Measurements from ENCODE around the gene LRP4.
A peak's percentile ranks its signal among the peaks of the same experiment; 100 is the strongest.

The LRP4 gene

GRCh38 chr11:46913484-46913883, 4.9 kb downstream of the LRP4 start:
- FAIRE-seq (no peak), DNase-seq (ENCODE audit: insufficient read length, low spot score) (no peak)
- no peak for TF ChIP-seq POLR2AphosphoS5 (IDR thresholded peaks at IDR 0.05; ENCODE audit: low read depth, low read length)
- TF ChIP-seq POU2F2 (IDR thresholded peaks at IDR 0.05; ENCODE audit: low read depth, low read length), result no peak
- no peak for TF ChIP-seq PAX5 (IDR thresholded peaks at IDR 0.05; ENCODE audit: insufficient read depth, low read length, severe bottlenecking)
- no peak for TF ChIP-seq SPI1 (IDR thresholded peaks at IDR 0.05; ENCODE audit: low read depth, low read length)
- TF ChIP-seq TAF1 (IDR thresholded peaks at IDR 0.05; ENCODE audit: low read depth, low read length), result no peak
- no peak for TF ChIP-seq POLR2A (IDR thresholded peaks at IDR 0.05; ENCODE audit: low read depth, low read length)

- FAIRE-seq (no peak), DNase-seq (ENCODE audit: insufficient read length, low spot score) (no peak)
- no peak for TF ChIP-seq POLR2AphosphoS5 (IDR thresholded peaks at IDR 0.05; ENCODE audit: low read depth, low read length)
Observed at GRCh38 chr11:46912526-46913150, 5.7 kb downstream of the LRP4 start.

- FAIRE-seq, result no peak
- no peak for TF ChIP-seq POLR2AphosphoS5 (IDR thresholded peaks at IDR 0.05; ENCODE audit: low read depth, low read length)
- no peak for TF ChIP-seq PAX5 (IDR thresholded peaks at IDR 0.05; ENCODE audit: insufficient read depth, low read length, severe bottlenecking)
- no peak for TF ChIP-seq POU2F2 (IDR thresholded peaks at IDR 0.05; ENCODE audit: low read depth, low read length)
- no peak for TF ChIP-seq POLR2A (IDR thresholded peaks at IDR 0.05; ENCODE audit: low read depth, low read length)
- TF ChIP-seq SPI1 (IDR thresholded peaks at IDR 0.05; ENCODE audit: low read depth, low read length), result no peak
- no peak for TF ChIP-seq TAF1 (IDR thresholded peaks at IDR 0.05; ENCODE audit: low read depth, low read length)
- DNase-seq (ENCODE audit: insufficient read length, low spot score), result no peak
Observed at GRCh38 chr11:46907606-46908005, 10.7 kb downstream of the LRP4 start.

GRCh38 chr11:46906609-46907041, 11.7 kb downstream of the LRP4 start:
- TF ChIP-seq TAF1 (IDR thresholded peaks at IDR 0.05; ENCODE audit: low read depth, low read length) (no peak), POLR2AphosphoS5 (IDR thresholded peaks at IDR 0.05; ENCODE audit: low read depth, low read length) (no peak)
- DNase-seq (ENCODE audit: insufficient read length, low spot score), result no peak
- FAIRE-seq, result no peak

- no peak for DNase-seq (ENCODE audit: insufficient read length, low spot score)
- FAIRE-seq, result no peak
- no peak for TF ChIP-seq POLR2A (IDR thresholded peaks at IDR 0.05; ENCODE audit: low read depth, low read length)
- no peak for TF ChIP-seq SPI1 (IDR thresholded peaks at IDR 0.05; ENCODE audit: low read depth, low read length)
- TF ChIP-seq POU2F2 (IDR thresholded peaks at IDR 0.05; ENCODE audit: low read depth, low read length), result no peak
- TF ChIP-seq POLR2AphosphoS5 (IDR thresholded peaks at IDR 0.05; ENCODE audit: low read depth, low read length), result no peak
- TF ChIP-seq PAX5 (IDR thresholded peaks at IDR 0.05; ENCODE audit: insufficient read depth, low read length, severe bottlenecking), result no peak
- no peak for TF ChIP-seq TAF1 (IDR thresholded peaks at IDR 0.05; ENCODE audit: low read depth, low read length)
Observed at GRCh38 chr11:46905806-46906205, 12.5 kb downstream of the LRP4 start.

- FAIRE-seq, result no peak
- DNase-seq (ENCODE audit: insufficient read length, low spot score), result no peak
- TF ChIP-seq SPI1 (IDR thresholded peaks at IDR 0.05; ENCODE audit: low read depth, low read length), result no peak
- TF ChIP-seq POU2F2 (IDR thresholded peaks at IDR 0.05; ENCODE audit: low read depth, low read length), result no peak
- TF ChIP-seq PAX5 (IDR thresholded peaks at IDR 0.05; ENCODE audit: insufficient read depth, low read length, severe bottlenecking), result no peak
- no peak for TF ChIP-seq POLR2A (IDR thresholded peaks at IDR 0.05; ENCODE audit: low read depth, low read length)
- no peak for TF ChIP-seq POLR2AphosphoS5 (IDR thresholded peaks at IDR 0.05; ENCODE audit: low read depth, low read length)
- TF ChIP-seq TAF1 (IDR thresholded peaks at IDR 0.05; ENCODE audit: low read depth, low read length), result no peak
Observed at GRCh38 chr11:46903846-46904245, 14.5 kb downstream of the LRP4 start.

- no peak for FAIRE-seq
- DNase-seq (ENCODE audit: insufficient read length, low spot score), result no peak
- TF ChIP-seq PAX5 (IDR thresholded peaks at IDR 0.05; ENCODE audit: insufficient read depth, low read length, severe bottlenecking) (no peak), SPI1 (IDR thresholded peaks at IDR 0.05; ENCODE audit: low read depth, low read length) (no peak), POU2F2 (IDR thresholded peaks at IDR 0.05; ENCODE audit: low read depth, low read length) (no peak), POLR2A (IDR thresholded peaks at IDR 0.05; ENCODE audit: low read depth, low read length) (no peak), TAF1 (IDR thresholded peaks at IDR 0.05; ENCODE audit: low read depth, low read length) (no peak), POLR2AphosphoS5 (IDR thresholded peaks at IDR 0.05; ENCODE audit: low read depth, low read length) (no peak)
Observed at GRCh38 chr11:46902694-46903093, 15.7 kb downstream of the LRP4 start.

GRCh38 chr11:46901156-46901555, 17.2 kb downstream of the LRP4 start:
- no peak for DNase-seq (ENCODE audit: insufficient read length, low spot score)
- TF ChIP-seq POLR2A (IDR thresholded peaks at IDR 0.05; ENCODE audit: low read depth, low read length) (no peak), SPI1 (IDR thresholded peaks at IDR 0.05; ENCODE audit: low read depth, low read length) (no peak), POLR2AphosphoS5 (IDR thresholded peaks at IDR 0.05; ENCODE audit: low read depth, low read length) (no peak), TAF1 (IDR thresholded peaks at IDR 0.05; ENCODE audit: low read depth, low read length) (no peak), POU2F2 (IDR thresholded peaks at IDR 0.05; ENCODE audit: low read depth, low read length) (no peak), PAX5 (IDR thresholded peaks at IDR 0.05; ENCODE audit: insufficient read depth, low read length, severe bottlenecking) (no peak)
- FAIRE-seq, result no peak

- DNase-seq (ENCODE audit: insufficient read length, low spot score), result no peak
- FAIRE-seq, result no peak
- peak; percentile 42; the same call in 1 of the 2 replicates for TF ChIP-seq SPI1 (IDR thresholded peaks at IDR 0.05; ENCODE audit: low read depth, low read length)
- TF ChIP-seq POLR2A (IDR thresholded peaks at IDR 0.05; ENCODE audit: low read depth, low read length), result no peak
- TF ChIP-seq TAF1 (IDR thresholded peaks at IDR 0.05; ENCODE audit: low read depth, low read length), result no peak
Observed at GRCh38 chr11:46900091-46900746, 18.1 kb downstream of the LRP4 start.

- FAIRE-seq, result no peak
Observed at GRCh38 chr11:46899501-46900025, 18.8 kb downstream of the LRP4 start.

More at GRCh38 chr11:46899501-46900025, 18.8 kb downstream of the LRP4 start:
- no peak for DNase-seq (ENCODE audit: insufficient read length, low spot score)
- no peak for TF ChIP-seq TAF1 (IDR thresholded peaks at IDR 0.05; ENCODE audit: low read depth, low read length)
- no peak for TF ChIP-seq POU2F2 (IDR thresholded peaks at IDR 0.05; ENCODE audit: low read depth, low read length)
- TF ChIP-seq POLR2AphosphoS5 (IDR thresholded peaks at IDR 0.05; ENCODE audit: low read depth, low read length), result no peak
- no peak for TF ChIP-seq SPI1 (IDR thresholded peaks at IDR 0.05; ENCODE audit: low read depth, low read length)
- TF ChIP-seq POLR2A (IDR thresholded peaks at IDR 0.05; ENCODE audit: low read depth, low read length), result no peak
